GM18867 (cell line): ENCODE measurements around the gene KCNK7.
"Not testable (repeated sequence)": the region's sequence is repeated elsewhere in the genome, so short reads cannot be mapped to it uniquely, and the experiment has no call there.

Source experiments
- ATAC-seq: cut with Tn5 transposase; IDR thresholded peaks from one replicate; pipeline ENCODE4 v1.9.1; 2021; ENCODE audit warnings: mild to moderate bottlenecking, moderate library complexity; ENCODE audit not compliant: unreplicated experiment

The KCNK7 gene

GRCh38 chr11:65574811-65575567 is 20.6 kb downstream of the KCNK7 start:
- no peak for ATAC-seq

GRCh38 chr11:65574109-65574810 is 21.3 kb downstream of the KCNK7 start:
- peak; percentile 33 for ATAC-seq

- no peak for ATAC-seq
Observed at GRCh38 chr11:65573391-65574079, 22.1 kb downstream of the KCNK7 start.

- no peak for ATAC-seq
Observed at GRCh38 chr11:65572356-65573051, 23.1 kb downstream of the KCNK7 start, which contains the start of gene FAM89B. TSS of gene FAM89B (plus strand) at chr11:65572538. CDS start at chr11:65572670, 132 bp downstream.

GRCh38 chr11:65571940-65572339 is 23.7 kb downstream of the KCNK7 start:
- ATAC-seq: no peak

- no peak for ATAC-seq
Observed at GRCh38 chr11:65571420-65571819, 24.2 kb downstream of the KCNK7 start.

GRCh38 chr11:65569973-65570918 is 25.4 kb downstream of the KCNK7 start, which contains the start of gene ZNRD2:
TSS of gene ZNRD2 (plus strand) at chr11:65570477. CDS start at chr11:65570492, 15 bp downstream.
- peak; percentile 62 for ATAC-seq

- ATAC-seq: peak; percentile 4
Observed at GRCh38 chr11:65569164-65569972, 26.2 kb downstream of the KCNK7 start.

- no peak for ATAC-seq
Observed at GRCh38 chr11:65565624-65566453, 29.8 kb downstream of the KCNK7 start.

- not testable (repeated sequence) for ATAC-seq
Observed at GRCh38 chr11:65564879-65565559, 30.6 kb downstream of the KCNK7 start.

- ATAC-seq: no peak
Observed at GRCh38 chr11:65563601-65564000, 32.0 kb downstream of the KCNK7 start.

GRCh38 chr11:65562788-65563187 is 32.8 kb downstream of the KCNK7 start:
- no peak for ATAC-seq

GRCh38 chr11:65562020-65562419 is 33.6 kb downstream of the KCNK7 start:
- no peak for ATAC-seq

- no peak for ATAC-seq
Observed at GRCh38 chr11:65560555-65561418, 34.8 kb downstream of the KCNK7 start.

GRCh38 chr11:65559951-65560537 is 35.6 kb downstream of the KCNK7 start:
- no peak for ATAC-seq

- ATAC-seq: no peak
Observed at GRCh38 chr11:65559535-65559934, 36.1 kb downstream of the KCNK7 start.
